Gastrocnemius medialis (tissue), 4 donors: ENCODE results near the gene MYB. TPM values are rescaled to one million over a fixed set of nuclear protein-coding genes. Genes with fewer than 3 reads are reported as not detected.

Experiments
- ATAC-seq, 2 donors: fragments of 150-250 bp; one replicate each; pipeline ENCODE4 v1.9.1; 2016
- DNase-seq, 2 donors: peaks; one replicate each; pipeline ENCODE4 v3.0.0-alpha.2; 2019
- H3K27ac ChIP-seq, 4 donors: fragments of 200-600 bp; sonication (generic); 1 replicate in 1 of 4; 2 replicates in 3 of 4; pipeline ENCODE4 v1.5.1; 2016 to 2018; ENCODE audit warnings: mild to moderate bottlenecking in 2 of 4, moderate library complexity in 1 of 4
- H3K27me3 ChIP-seq, 3 donors: fragments of 200-600 bp; sonication (generic) in 2 of 3; 1 replicate in 1 of 3; 2 replicates in 2 of 3; pipeline versions ENCODE4 v1.5.1 to v1.6.0; 2016 to 2019; ENCODE audit warnings: mild to moderate bottlenecking in 1 of 3, moderate library complexity in 1 of 3
- H3K36me3 ChIP-seq, 2 donors: fragments of 200-600 bp; sonication (generic) in 1 of 2; one replicate each; pipeline ENCODE4 v1.5.1; 2017 to 2018
- H3K4me1 ChIP-seq, 2 donors: fragments of 200-600 bp; sonication (generic) in 1 of 2; one replicate each; pipeline ENCODE4 v1.5.1; 2016 to 2017; ENCODE audit warnings: mild to moderate bottlenecking in 2 of 2
- H3K4me3 ChIP-seq, 4 donors: fragments of 200-600 bp; sonication (generic) in 3 of 4; 1 replicate in 1 of 4; 2 replicates in 3 of 4; pipeline ENCODE4 v1.5.1; 2016 to 2019; ENCODE audit warnings: mild to moderate bottlenecking in 2 of 4
- H3K9me3 ChIP-seq, 3 donors: fragments of 200-600 bp; sonication (generic) in 2 of 3; 1 replicate in 1 of 3; 2 replicates in 2 of 3; pipeline ENCODE4 v1.5.1; 2016 to 2019
- CTCF ChIP-seq, 5 experiments: fragments of 450-650 bp in 3 of 5; fragments of 200-600 bp in 2 of 5; sonication (generic) in 2 of 5; IDR thresholded peaks in 4 of 5; conservative IDR thresholded peaks in 1 of 5; 1 replicate in 4 of 5; 2 replicates in 1 of 5; pipeline ENCODE4 v1.5.1; 2016 to 2019; ENCODE audit warnings: antibody characterized with exemption in 5 of 5, mild to moderate bottlenecking in 3 of 5, moderate library complexity in 3 of 5
- POLR2A ChIP-seq, 2 donors: fragments of 450-650 bp; IDR thresholded peaks; one replicate each; pipeline ENCODE4 v1.6.1; 2017; ENCODE audit warnings: antibody characterized with exemption in 2 of 2, mild to moderate bottlenecking in 2 of 2, moderate library complexity in 2 of 2
- in situ Hi-C, 4 donors: fragments of 200-750 bp; cut with MboI; loops; one replicate each; pipeline versions ENCODE4 v1.15.0 to v1.8.0; 2017; ENCODE audit warnings: low sequenced_read_pairs in 4 of 4
- intact Hi-C: fragments of 100-400 bp; cut with DNase I; formaldehyde crosslinking; loops from one replicate; pipeline ENCODE4 v1.15.1; 2023; ENCODE audit warnings: low total_unique reads
- total RNA-seq, 4 donors: library from RNA; depleted of rRNA; stranded (reverse); fragments of >200 nt; gene quantifications; one replicate each; pipeline versions ENCODE4 v1.1.0 to v1.2.3, GENCODE V29; 2016

MYB gene
- total RNA-seq, 4 donors from 2014 or later = 0.13 to 0.16 (median 0.15) TPM; not detected in 1

GRCh38 chr6:135202836-135203235 lies 21.7 kb downstream of the MYB start:
- H3K27ac ChIP-seq = no peak overlapping the region
- no peak for TF ChIP-seq CTCF (IDR thresholded peaks at IDR 0.05 in 4 of 5, conservative IDR thresholded peaks at IDR 0.05 in 1 of 5)
- no peak for TF ChIP-seq POLR2A (IDR thresholded peaks at IDR 0.05)
- no peak for ATAC-seq
- no peaks in the 10 kb centered on the region for H3K36me3 ChIP-seq
- intact Hi-C loops (no loop called here), in situ Hi-C loops (no loop called here)
- DNase-seq = no peak
- no peaks in the 10 kb centered on the region for H3K4me1 ChIP-seq
- no peaks in the 10 kb centered on the region for H3K9me3 ChIP-seq
- no peak overlapping the region for H3K4me3 ChIP-seq
- no peaks in the 10 kb centered on the region for H3K27me3 ChIP-seq

GRCh38 chr6:135204951-135205350 lies 23.8 kb downstream of the MYB start:
- H3K9me3 ChIP-seq = no peaks in the 10 kb centered on the region
- intact Hi-C loops (no loop called here), in situ Hi-C loops (no loop called here)
- no peak overlapping the region for H3K27ac ChIP-seq
- TF ChIP-seq POLR2A (IDR thresholded peaks at IDR 0.05) (no peak), CTCF (IDR thresholded peaks at IDR 0.05 in 4 of 5, conservative IDR thresholded peaks at IDR 0.05 in 1 of 5) (no peak)
- no peak overlapping the region for H3K4me3 ChIP-seq
- DNase-seq = no peak
- ATAC-seq = no peak
- H3K36me3 ChIP-seq = no peaks in the 10 kb centered on the region
- no peaks in the 10 kb centered on the region for H3K27me3 ChIP-seq
- H3K4me1 ChIP-seq = no peaks in the 10 kb centered on the region

- in situ Hi-C loops (no loop called here), intact Hi-C loops (no loop called here)
- no peaks in the 10 kb centered on the region for H3K36me3 ChIP-seq
- H3K27ac ChIP-seq = no peak overlapping the region
- no peak for DNase-seq
- no peaks in the 10 kb centered on the region for H3K4me1 ChIP-seq
- no peak overlapping the region for H3K4me3 ChIP-seq
- no peaks in the 10 kb centered on the region for H3K27me3 ChIP-seq
- H3K9me3 ChIP-seq = no peaks in the 10 kb centered on the region
- ATAC-seq = no peak
- TF ChIP-seq POLR2A (IDR thresholded peaks at IDR 0.05) (no peak), CTCF (IDR thresholded peaks at IDR 0.05 in 4 of 5, conservative IDR thresholded peaks at IDR 0.05 in 1 of 5) (no peak)
Measured at GRCh38 chr6:135209803-135210202, 28.7 kb downstream of the MYB start.

- H3K27me3 ChIP-seq = no peaks in the 10 kb centered on the region
- TF ChIP-seq CTCF (IDR thresholded peaks at IDR 0.05 in 4 of 5, conservative IDR thresholded peaks at IDR 0.05 in 1 of 5) (no peak), POLR2A (IDR thresholded peaks at IDR 0.05) (no peak)
- intact Hi-C loops (no loop called here), in situ Hi-C loops (no loop called here)
- no peak overlapping the region for H3K27ac ChIP-seq
- H3K9me3 ChIP-seq = no peaks in the 10 kb centered on the region
- H3K36me3 ChIP-seq = no peaks in the 10 kb centered on the region
- no peak overlapping the region for H3K4me3 ChIP-seq
- no peaks in the 10 kb centered on the region for H3K4me1 ChIP-seq
- ATAC-seq = no peak
- no peak for DNase-seq
Measured at GRCh38 chr6:135210632-135211305, 29.7 kb downstream of the MYB start.

- TF ChIP-seq POLR2A (IDR thresholded peaks at IDR 0.05) = no peak
- TF ChIP-seq CTCF (IDR thresholded peaks at IDR 0.05 in 4 of 5, conservative IDR thresholded peaks at IDR 0.05 in 1 of 5) = no peak
- Histone ChIP-seq H3K36me3 (no peaks in the 10 kb centered on the region), H3K4me1 (no peaks in the 10 kb centered on the region), H3K27ac (no peak overlapping the region), H3K27me3 (no peaks in the 10 kb centered on the region), H3K9me3 (no peaks in the 10 kb centered on the region), H3K4me3 (no peak overlapping the region)
- no peak for DNase-seq
- in situ Hi-C loops (no loop called here), intact Hi-C loops (no loop called here)
- no peak for ATAC-seq
Measured at GRCh38 chr6:135211306-135211702, 30.2 kb downstream of the MYB start.
